Gastrocnemius medialis (tissue), 4 donors: ENCODE measurements around the gene PCSK6. TPM values are rescaled to one million over a fixed set of nuclear protein-coding genes. Genes with fewer than 3 reads are reported as not detected.
"Not testable (repeated sequence)": the region's sequence is repeated elsewhere in the genome, so short reads cannot be mapped to it uniquely, and the experiment has no call there.

ENCODE experiments used
- ATAC-seq, 2 donors: fragments of 150-250 bp; one replicate each; pipeline ENCODE4 v1.9.1; 2016
- DNase-seq, 2 donors: peaks; one replicate each; pipeline ENCODE4 v3.0.0-alpha.2; 2019
- H3K27ac ChIP-seq, 4 donors: fragments of 200-600 bp; sonication (generic); 1 replicate in 1 of 4; 2 replicates in 3 of 4; pipeline ENCODE4 v1.5.1; 2016 to 2018; ENCODE audit warnings: mild to moderate bottlenecking in 2 of 4, moderate library complexity in 1 of 4
- H3K27me3 ChIP-seq, 3 donors: fragments of 200-600 bp; sonication (generic) in 2 of 3; 1 replicate in 1 of 3; 2 replicates in 2 of 3; pipeline versions ENCODE4 v1.5.1 to v1.6.0; 2016 to 2019; ENCODE audit warnings: mild to moderate bottlenecking in 1 of 3, moderate library complexity in 1 of 3
- H3K36me3 ChIP-seq, 2 donors: fragments of 200-600 bp; sonication (generic) in 1 of 2; one replicate each; pipeline ENCODE4 v1.5.1; 2017 to 2018
- H3K4me1 ChIP-seq, 2 donors: fragments of 200-600 bp; sonication (generic) in 1 of 2; one replicate each; pipeline ENCODE4 v1.5.1; 2016 to 2017; ENCODE audit warnings: mild to moderate bottlenecking in 2 of 2
- H3K4me3 ChIP-seq, 4 donors: fragments of 200-600 bp; sonication (generic) in 3 of 4; 1 replicate in 1 of 4; 2 replicates in 3 of 4; pipeline ENCODE4 v1.5.1; 2016 to 2019; ENCODE audit warnings: mild to moderate bottlenecking in 2 of 4
- H3K9me3 ChIP-seq, 3 donors: fragments of 200-600 bp; sonication (generic) in 2 of 3; 1 replicate in 1 of 3; 2 replicates in 2 of 3; pipeline ENCODE4 v1.5.1; 2016 to 2019
- POLR2A ChIP-seq, 2 donors: fragments of 450-650 bp; IDR thresholded peaks; one replicate each; pipeline ENCODE4 v1.6.1; 2017; ENCODE audit warnings: antibody characterized with exemption in 2 of 2, mild to moderate bottlenecking in 2 of 2, moderate library complexity in 2 of 2
- in situ Hi-C, 4 donors: fragments of 200-750 bp; cut with MboI; loops; one replicate each; pipeline versions ENCODE4 v1.15.0 to v1.8.0; 2017; ENCODE audit warnings: low sequenced_read_pairs in 4 of 4
- intact Hi-C: fragments of 100-400 bp; cut with DNase I; formaldehyde crosslinking; loops from one replicate; pipeline ENCODE4 v1.15.1; 2023; ENCODE audit warnings: low total_unique reads
- total RNA-seq, 4 donors: library from RNA; depleted of rRNA; stranded (reverse); fragments of >200 nt; gene quantifications; one replicate each; pipeline versions ENCODE4 v1.1.0 to v1.2.3, GENCODE V29; 2016
- TF ChIP-seq, protein P1 (sequence below), 5 experiments: fragments of 450-650 bp in 3 of 5; fragments of 200-600 bp in 2 of 5; sonication (generic) in 2 of 5; IDR thresholded peaks in 4 of 5; conservative IDR thresholded peaks in 1 of 5; 1 replicate in 4 of 5; 2 replicates in 1 of 5; pipeline ENCODE4 v1.5.1; 2016 to 2019; ENCODE audit warnings: antibody characterized with exemption in 5 of 5, mild to moderate bottlenecking in 3 of 5, moderate library complexity in 3 of 5

The PCSK6 gene
- total RNA-seq, 4 donors from 2014 or later: 12.8 to 46.0 (median 23.6) TPM

DNA sequence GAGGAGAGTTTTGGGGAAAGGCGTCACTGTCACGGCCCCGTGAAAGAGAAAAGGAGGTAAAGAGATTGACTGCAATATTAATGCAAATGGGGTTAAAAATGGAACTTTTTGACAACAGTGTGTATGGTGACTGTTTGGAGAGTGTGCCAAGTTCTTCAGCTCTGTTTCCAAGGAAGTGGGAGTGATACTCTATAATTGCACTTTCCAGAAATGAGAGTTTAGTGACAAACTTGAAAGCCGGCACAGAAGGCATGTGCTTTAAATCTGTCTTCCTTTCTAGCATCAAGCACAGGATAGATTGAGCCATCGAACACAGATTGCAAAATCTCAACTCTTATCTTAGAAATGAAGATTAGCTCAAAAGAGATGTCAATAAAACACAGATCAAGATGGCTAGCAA is 142.6 kb downstream of the PCSK6 start:
- Histone ChIP-seq H3K27me3 (no peaks in the 10 kb centered on the region), H3K36me3 (no peaks in the 10 kb centered on the region), H3K27ac (no peak overlapping the region), H3K9me3 (no peaks in the 10 kb centered on the region), H3K4me1 (peaks cover 0 to 3% of the 10 kb centered on the region in 2 donors), H3K4me3 (no peak overlapping the region)
- intact Hi-C loops: no loop called here
- no peak for DNase-seq
- in situ Hi-C loops: no loop called here
- no peak for TF ChIP-seq POLR2A (IDR thresholded peaks at IDR 0.05)
- TF ChIP-seq, protein P1, sequence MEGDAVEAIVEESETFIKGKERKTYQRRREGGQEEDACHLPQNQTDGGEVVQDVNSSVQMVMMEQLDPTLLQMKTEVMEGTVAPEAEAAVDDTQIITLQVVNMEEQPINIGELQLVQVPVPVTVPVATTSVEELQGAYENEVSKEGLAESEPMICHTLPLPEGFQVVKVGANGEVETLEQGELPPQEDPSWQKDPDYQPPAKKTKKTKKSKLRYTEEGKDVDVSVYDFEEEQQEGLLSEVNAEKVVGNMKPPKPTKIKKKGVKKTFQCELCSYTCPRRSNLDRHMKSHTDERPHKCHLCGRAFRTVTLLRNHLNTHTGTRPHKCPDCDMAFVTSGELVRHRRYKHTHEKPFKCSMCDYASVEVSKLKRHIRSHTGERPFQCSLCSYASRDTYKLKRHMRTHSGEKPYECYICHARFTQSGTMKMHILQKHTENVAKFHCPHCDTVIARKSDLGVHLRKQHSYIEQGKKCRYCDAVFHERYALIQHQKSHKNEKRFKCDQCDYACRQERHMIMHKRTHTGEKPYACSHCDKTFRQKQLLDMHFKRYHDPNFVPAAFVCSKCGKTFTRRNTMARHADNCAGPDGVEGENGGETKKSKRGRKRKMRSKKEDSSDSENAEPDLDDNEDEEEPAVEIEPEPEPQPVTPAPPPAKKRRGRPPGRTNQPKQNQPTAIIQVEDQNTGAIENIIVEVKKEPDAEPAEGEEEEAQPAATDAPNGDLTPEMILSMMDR (IDR thresholded peaks at IDR 0.05 in 4 of 5, conservative IDR thresholded peaks at IDR 0.05 in 1 of 5): no peak
- no peak for ATAC-seq

DNA sequence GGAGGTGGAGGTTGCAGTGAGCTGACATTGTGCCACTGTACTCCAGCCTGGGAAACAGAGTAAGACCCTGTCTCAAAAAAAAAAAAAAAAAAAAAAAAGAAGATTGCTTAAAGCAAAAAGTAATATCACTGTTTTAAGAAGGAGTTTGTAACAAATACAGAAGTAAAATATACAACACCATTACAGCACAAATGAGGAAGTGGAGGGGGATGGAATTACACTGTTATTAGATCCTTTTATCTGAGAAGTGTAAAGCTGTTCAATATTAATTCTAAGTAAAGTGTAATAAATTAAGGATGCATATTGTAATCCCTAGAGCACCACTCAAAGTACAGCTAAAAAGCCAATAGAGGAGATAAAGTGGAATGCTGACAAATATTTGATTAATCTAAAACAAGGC is 147.5 kb downstream of the PCSK6 start:
- Histone ChIP-seq H3K4me1 (no peaks in the 10 kb centered on the region), H3K27ac (no peak overlapping the region), H3K27me3 (no peaks in the 10 kb centered on the region), H3K36me3 (no peaks in the 10 kb centered on the region), H3K4me3 (no peak overlapping the region), H3K9me3 (no peaks in the 10 kb centered on the region)
- TF ChIP-seq, protein P1 (IDR thresholded peaks at IDR 0.05 in 4 of 5, conservative IDR thresholded peaks at IDR 0.05 in 1 of 5): no peak
- no peak for TF ChIP-seq POLR2A (IDR thresholded peaks at IDR 0.05)
- DNase-seq (no peak), ATAC-seq (no peak)
- intact Hi-C loops (no loop called here), in situ Hi-C loops (no loop called here)

DNA sequence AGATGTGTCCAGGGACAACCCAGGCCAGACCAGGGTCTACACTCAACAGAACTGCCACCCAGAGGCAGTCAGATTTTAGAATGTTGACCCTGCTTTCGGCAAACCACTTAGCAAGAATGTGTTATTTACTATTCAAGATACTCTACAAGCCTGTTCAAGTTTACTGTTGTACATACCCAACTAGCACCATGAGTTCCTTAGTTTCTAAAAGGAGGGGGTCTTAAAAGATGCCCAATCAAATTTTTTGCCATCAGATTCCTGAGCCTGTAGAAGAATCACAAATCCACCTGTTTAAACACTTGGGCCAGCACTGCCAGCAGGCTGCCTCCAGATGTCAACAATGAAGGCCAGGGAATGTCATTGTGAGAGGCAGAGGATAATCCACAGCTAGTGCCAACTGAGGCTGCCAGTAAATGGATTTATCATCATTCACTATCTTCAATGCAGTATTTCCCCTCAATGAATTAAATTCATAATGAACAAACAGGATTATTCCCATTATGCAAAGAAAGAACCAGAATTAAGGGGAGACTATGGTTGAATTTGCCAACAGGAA is 150.9 kb downstream of the PCSK6 start:
- no peaks in the 10 kb centered on the region for H3K9me3 ChIP-seq
- intact Hi-C loops (no loop called here), in situ Hi-C loops (no loop called here)
- DNase-seq: no peak
- H3K27ac ChIP-seq: no peak overlapping the region
- no peak for ATAC-seq
- no peaks in the 10 kb centered on the region for H3K36me3 ChIP-seq
- no peaks in the 10 kb centered on the region for H3K27me3 ChIP-seq
- no peaks in the 10 kb centered on the region for H3K4me1 ChIP-seq
- TF ChIP-seq, protein P1 (IDR thresholded peaks at IDR 0.05 in 4 of 5, conservative IDR thresholded peaks at IDR 0.05 in 1 of 5): no peak
- TF ChIP-seq POLR2A (IDR thresholded peaks at IDR 0.05): no peak
- no peak overlapping the region for H3K4me3 ChIP-seq

DNA sequence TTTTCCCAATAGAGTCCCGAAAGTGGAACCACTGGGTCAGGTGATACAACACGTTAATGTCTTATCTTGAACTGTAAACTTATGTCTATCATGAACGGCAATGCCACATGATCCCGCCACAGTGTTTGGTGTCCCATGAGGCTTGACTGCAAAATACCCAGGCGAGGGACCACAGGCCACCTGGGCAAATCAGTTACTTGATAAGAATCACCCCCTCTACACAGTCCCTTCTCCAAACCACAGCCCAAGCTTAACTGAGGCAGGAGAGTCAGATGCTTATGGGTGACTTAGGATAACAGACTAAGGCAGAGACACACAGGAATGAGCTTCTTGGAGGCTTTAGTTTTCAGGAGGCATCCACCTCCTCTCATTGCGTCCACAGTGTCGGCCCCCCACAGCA is 151.5 kb downstream of the PCSK6 start:
- TF ChIP-seq, protein P1 (IDR thresholded peaks at IDR 0.05 in 4 of 5, conservative IDR thresholded peaks at IDR 0.05 in 1 of 5): no peak
- TF ChIP-seq POLR2A (IDR thresholded peaks at IDR 0.05): no peak
- Histone ChIP-seq H3K36me3 (no peaks in the 10 kb centered on the region), H3K4me1 (no peaks in the 10 kb centered on the region), H3K4me3 (no peak overlapping the region), H3K9me3 (no peaks in the 10 kb centered on the region), H3K27ac (no peak overlapping the region), H3K27me3 (no peaks in the 10 kb centered on the region)
- ATAC-seq (no peak), DNase-seq (no peak)
- intact Hi-C loops (no loop called here), in situ Hi-C loops (no loop called here)

DNA sequence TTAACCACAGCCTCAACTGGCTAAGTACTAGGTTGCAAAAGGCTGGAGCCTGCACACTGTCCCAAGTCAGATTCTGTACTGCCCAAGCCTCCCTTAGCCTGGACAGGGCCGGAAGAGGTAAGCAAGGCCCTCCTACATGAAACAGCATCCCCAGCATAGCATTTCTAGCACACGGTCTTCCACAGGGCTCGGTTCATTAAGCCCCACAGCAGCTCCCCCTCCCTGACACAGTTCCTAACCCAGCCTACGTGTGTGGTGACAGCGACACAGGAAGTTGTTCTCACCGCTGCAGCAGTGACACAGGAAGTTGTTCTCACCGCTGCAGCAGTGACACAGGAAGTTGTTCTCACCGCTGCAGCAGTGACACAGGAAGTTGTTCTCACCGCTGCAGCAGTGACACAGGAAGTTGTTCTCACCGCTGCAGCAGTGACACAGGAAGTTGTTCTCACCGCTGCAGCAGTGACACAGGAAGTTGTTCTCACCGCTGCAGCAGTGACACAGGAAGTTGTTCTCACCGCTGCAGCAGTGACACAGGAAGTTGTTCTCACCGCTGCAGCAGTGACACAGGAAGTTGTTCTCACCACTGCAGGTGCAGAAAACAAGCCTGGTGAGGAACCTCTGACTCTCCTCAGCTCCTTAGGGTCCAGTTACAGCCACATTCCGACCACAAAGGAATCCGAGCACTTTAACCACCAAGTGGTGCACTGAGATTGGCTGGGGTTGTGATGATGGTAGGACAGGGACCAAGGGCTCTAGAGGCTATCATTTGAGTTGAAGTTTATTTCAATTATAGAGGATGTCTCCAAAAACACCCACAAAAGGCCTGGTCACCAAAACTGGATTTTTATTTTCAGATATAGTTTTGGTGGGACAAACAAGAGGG is 155.4 kb downstream of the PCSK6 start:
- H3K36me3 ChIP-seq, H3K27me3 ChIP-seq, H3K27ac ChIP-seq, ATAC-seq, intact Hi-C loops, H3K4me1 ChIP-seq, H3K9me3 ChIP-seq, DNase-seq, H3K4me3 ChIP-seq, in situ Hi-C loops: not testable (repeated sequence)
